AG09319 (cell line): Measurements from ENCODE around the gene CNGB1.
"Not testable (repeated sequence)": the region's sequence is repeated elsewhere in the genome, so short reads cannot be mapped to it uniquely, and the experiment has no call there.

Source experiments
- DNase-seq: peaks from one replicate; pipeline ENCODE4 v3.0.0-alpha.2; 2010; ENCODE audit warnings: low read depth; ENCODE audit errors: extremely low read depth
- CTCF ChIP-seq: IDR thresholded peaks from 2 replicates; pipeline ENCODE4 v1.5.1; 2011; ENCODE audit warnings: low read depth, mild to moderate bottlenecking, inconsistent platforms, low read length, moderate library complexity

Gene CNGB1

GRCh38 chr16:57924514-57924913 lies 46.4 kb downstream of the CNGB1 start:
- no peak for DNase-seq
- TF ChIP-seq CTCF: no peak

DNA sequence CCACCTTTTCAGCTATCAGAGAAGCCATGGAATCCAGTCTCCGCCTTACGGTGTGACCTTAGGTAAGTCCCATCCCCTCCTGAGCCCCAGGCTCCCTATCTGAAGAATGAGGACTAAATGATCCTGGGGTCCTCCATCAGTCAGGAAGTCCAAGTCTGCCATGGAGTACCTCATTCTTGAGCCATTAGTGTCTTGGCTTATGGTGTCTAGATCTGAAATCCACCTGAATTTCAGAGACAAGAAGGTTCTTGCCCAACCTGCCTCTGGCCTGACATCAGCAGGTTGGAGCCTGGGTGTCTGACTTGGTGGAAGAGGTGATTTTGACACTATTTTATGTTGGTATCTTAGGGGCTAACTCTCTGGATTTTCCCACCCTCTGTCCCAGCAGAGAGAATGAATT lies 47.1 kb downstream of the CNGB1 start:
- TF ChIP-seq CTCF: no peak
- DNase-seq: no peak

- no peak for TF ChIP-seq CTCF
- no peak for DNase-seq
These were observed 47.5 kb downstream of the CNGB1 start for GRCh38 chr16:57923418-57923817.

- no peak for TF ChIP-seq CTCF
- no peak for DNase-seq
These were observed 50.1 kb downstream of the CNGB1 start for GRCh38 chr16:57920880-57921229.

- no peak for DNase-seq
- TF ChIP-seq CTCF: no peak
These were observed 50.6 kb downstream of the CNGB1 start for GRCh38 chr16:57920215-57920879.

- TF ChIP-seq CTCF: no peak
- no peak for DNase-seq
These were observed 51.9 kb downstream of the CNGB1 start for GRCh38 chr16:57918994-57919393.

DNA sequence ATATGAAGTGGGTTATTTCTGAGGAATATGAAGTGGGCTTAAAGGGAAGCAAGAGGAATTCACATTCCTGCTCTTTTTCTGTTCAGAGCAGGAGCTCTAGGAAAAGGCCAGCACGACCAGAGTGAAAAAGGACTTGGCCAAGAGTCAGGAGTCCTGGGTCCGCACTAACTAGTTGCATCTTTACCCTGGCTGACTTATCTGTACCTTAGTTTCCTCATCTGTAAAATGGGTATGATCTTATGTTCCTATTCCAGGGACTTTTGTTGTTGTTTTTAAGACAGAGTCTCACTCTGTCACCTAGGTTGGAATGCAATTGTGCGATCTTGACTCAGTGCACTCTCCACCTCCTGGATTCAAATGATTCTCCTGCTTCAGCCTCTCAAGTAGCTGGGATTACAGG lies 52.5 kb downstream of the CNGB1 start:
- TF ChIP-seq CTCF: no peak

DNA sequence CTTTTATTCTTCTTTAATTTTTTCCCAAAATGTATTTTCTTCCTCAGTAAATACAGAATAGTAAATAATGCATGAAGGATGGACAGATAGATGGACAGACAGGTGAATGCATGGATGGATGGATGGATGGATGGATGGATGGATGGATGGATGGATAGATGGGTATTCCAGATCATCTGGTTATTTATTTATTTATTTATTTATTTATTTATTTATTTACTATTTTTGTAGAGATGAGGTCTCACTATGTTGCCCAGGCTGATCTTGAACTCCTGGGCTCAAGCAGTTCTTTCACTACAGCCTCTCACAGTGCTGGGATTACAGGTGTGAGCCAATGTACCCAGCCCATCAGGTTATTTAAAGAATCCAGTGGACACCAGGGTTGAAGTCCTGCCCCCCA lies 53.0 kb downstream of the CNGB1 start:
- not testable (repeated sequence) for DNase-seq

More for the DNA sequence above, 52.5 kb downstream of the CNGB1 start:
- no peak for DNase-seq

- not testable (repeated sequence) for DNase-seq
These were observed 53.4 kb downstream of the CNGB1 start for GRCh38 chr16:57917489-57917888.
